CD14-positive monocyte (primary cell): Measurements from ENCODE around the gene RBM18. TPM values are rescaled to one million over a fixed set of nuclear protein-coding genes. Genes with fewer than 3 reads are reported as not detected.

Experiments
- DNase-seq, 3 donors: peaks; one replicate each; pipeline ENCODE4 v3.0.0-alpha.2; 2011 to 2022
- H2AFZ ChIP-seq: 2 replicates; pipeline ENCODE4 v1.6.0; 2012; ENCODE audit warnings: mild to moderate bottlenecking, low read depth, low read length, inconsistent platforms; ENCODE audit not compliant: insufficient read depth, poor library complexity, severe bottlenecking
- H3K27ac ChIP-seq, 2 donors: 1 replicate in 1 of 2; 2 replicates in 1 of 2; pipeline ENCODE4 v1.5.1; 2012 to 2013; ENCODE audit warnings: low read length in 2 of 2, control low read depth in 1 of 2, inconsistent platforms in 1 of 2, low read depth in 1 of 2, mild to moderate bottlenecking in 1 of 2
- H3K27me3 ChIP-seq, 2 donors: one replicate each; pipeline versions ENCODE4 v1.6.0 to v1.6.1; 2011 to 2013; ENCODE audit warnings: low read length in 2 of 2; ENCODE audit not compliant: control insufficient read depth in 2 of 2, insufficient read depth in 2 of 2
- H3K36me3 ChIP-seq, 2 donors: replicated peaks in 1 of 2; 1 replicate in 1 of 2; 2 replicates in 1 of 2; pipeline versions ENCODE4 v1.5.1 to v1.6.1; 2012 to 2013; ENCODE audit warnings: low read length in 2 of 2, control low read depth in 1 of 2, inconsistent platforms in 1 of 2, mild to moderate bottlenecking in 1 of 2; ENCODE audit not compliant: insufficient read depth in 2 of 2, control insufficient read depth in 1 of 2
- H3K4me1 ChIP-seq, 2 donors: 1 replicate in 1 of 2; 2 replicates in 1 of 2; pipeline versions ENCODE4 v1.5.1 to v1.6.1; 2012 to 2013; ENCODE audit warnings: low read length in 2 of 2, control low read depth in 1 of 2, inconsistent platforms in 1 of 2, mild to moderate bottlenecking in 1 of 2, moderate library complexity in 1 of 2; ENCODE audit not compliant: insufficient read depth in 2 of 2, control insufficient read depth in 1 of 2
- H3K4me2 ChIP-seq: replicated peaks from 2 replicates; pipeline ENCODE3; 2012; ENCODE audit warnings: low read length, moderate library complexity, mild to moderate bottlenecking; ENCODE audit not compliant: poor library complexity, severe bottlenecking; ENCODE audit errors: extremely low read depth
- H3K4me3 ChIP-seq, 3 experiments: fragments of 200-600 bp in 1 of 3; sonication (generic) in 1 of 3; replicated peaks in 1 of 3; 1 replicate in 2 of 3; 2 replicates in 1 of 3; pipeline ENCODE4 v1.5.1; 2011 to 2013; ENCODE audit warnings: low read length in 3 of 3, mild to moderate bottlenecking in 3 of 3, control low read depth in 2 of 3, low read depth in 2 of 3, inconsistent platforms in 1 of 3, moderate library complexity in 1 of 3
- H3K79me2 ChIP-seq: 2 replicates; pipeline ENCODE4 v1.6.0; 2012; ENCODE audit warnings: mild to moderate bottlenecking, control low read depth, inconsistent platforms, low read length, moderate library complexity; ENCODE audit not compliant: insufficient read depth
- H3K9ac ChIP-seq: 2 replicates; pipeline ENCODE4 v1.6.0; 2017; ENCODE audit warnings: low read length, mild to moderate bottlenecking; ENCODE audit not compliant: insufficient read depth, poor library complexity, severe bottlenecking
- H3K9me3 ChIP-seq, 2 donors: replicated peaks in 1 of 2; 1 replicate in 1 of 2; 2 replicates in 1 of 2; pipeline versions ENCODE4 v1.5.1 to v1.6.1; 2012 to 2013; ENCODE audit warnings: low read length in 2 of 2, control low read depth in 1 of 2; ENCODE audit not compliant: control insufficient read depth in 1 of 2, insufficient read depth in 1 of 2
- H4K20me1 ChIP-seq: 2 replicates; pipeline ENCODE4 v1.6.0; 2012; ENCODE audit warnings: mild to moderate bottlenecking, low read length, control low read depth, moderate library complexity; ENCODE audit not compliant: insufficient read depth
- H3K27ac Mint-ChIP-seq, 7 donors: one replicate each; pipeline ENCODE4 v1.8.0; 2020; ENCODE audit warnings: mild to moderate bottlenecking in 7 of 7, mixed read lengths in 7 of 7, moderate library complexity in 6 of 7, inconsistent platforms in 2 of 7
- H3K27me3 Mint-ChIP-seq, 3 donors: one replicate each; pipeline ENCODE4 v1.8.0; 2021 to 2022; ENCODE audit warnings: low read depth in 3 of 3, mild to moderate bottlenecking in 3 of 3, mixed read lengths in 3 of 3, moderate library complexity in 3 of 3, inconsistent platforms in 1 of 3
- H3K36me3 Mint-ChIP-seq, 2 donors: one replicate each; pipeline ENCODE4 v1.8.0; 2020; ENCODE audit warnings: mixed read lengths in 2 of 2, inconsistent platforms in 1 of 2, mild to moderate bottlenecking in 1 of 2
- H3K4me1 Mint-ChIP-seq: one replicate; pipeline ENCODE4 v1.8.0; 2020; ENCODE audit warnings: mild to moderate bottlenecking, mixed read lengths
- H3K4me3 Mint-ChIP-seq, 2 donors: one replicate each; pipeline ENCODE4 v1.8.0; 2020; ENCODE audit warnings: mild to moderate bottlenecking in 2 of 2, mixed read lengths in 2 of 2, moderate library complexity in 1 of 2
- H3K9me3 Mint-ChIP-seq, 7 donors: one replicate each; pipeline ENCODE4 v1.8.0; 2020 to 2022; ENCODE audit warnings: mixed read lengths in 7 of 7, mild to moderate bottlenecking in 6 of 7, moderate library complexity in 6 of 7, inconsistent platforms in 2 of 7
- WGBS: methylation state at CpG from one replicate; pipeline ENCODE4 v1.1.5; 2013; ENCODE audit warnings: missing lambda C conversion rate; ENCODE audit not compliant: insufficient coverage; 5-methylcytosine and 5-hydroxymethylcytosine counted together
- intact Hi-C, 2 donors: fragments of 100-400 bp; cut with micrococcal nuclease; formaldehyde crosslinking; loops; one replicate each; pipeline versions ENCODE4 v1.15.0 to v1.15.1; 2023
- polyA plus RNA-seq, 3 donors: library from polyadenylated mRNA; depleted of rRNA in 1 of 3; unstranded in 2 of 3; stranded (reverse) in 1 of 3; fragments of 300-500 nt in 2 of 3; fragments of >200 nt in 1 of 3; fragmentation: Illumina TruSeq in 2 of 3; gene quantifications; 1 replicate in 2 of 3; 2 replicates in 1 of 3; pipeline ENCODE4 v1.2.3, GENCODE V29; 2012 to 2021
- TF ChIP-seq, protein P1 (sequence below): fragments of 200-600 bp; IDR thresholded peaks from one replicate; pipeline ENCODE4 v1.8.0; 2022; ENCODE audit warnings: antibody characterized with exemption, mild to moderate bottlenecking

RBM18 gene
- polyA plus RNA-seq, 3 donors: 10.4 to 26.3 (median 25.3) TPM

DNA sequence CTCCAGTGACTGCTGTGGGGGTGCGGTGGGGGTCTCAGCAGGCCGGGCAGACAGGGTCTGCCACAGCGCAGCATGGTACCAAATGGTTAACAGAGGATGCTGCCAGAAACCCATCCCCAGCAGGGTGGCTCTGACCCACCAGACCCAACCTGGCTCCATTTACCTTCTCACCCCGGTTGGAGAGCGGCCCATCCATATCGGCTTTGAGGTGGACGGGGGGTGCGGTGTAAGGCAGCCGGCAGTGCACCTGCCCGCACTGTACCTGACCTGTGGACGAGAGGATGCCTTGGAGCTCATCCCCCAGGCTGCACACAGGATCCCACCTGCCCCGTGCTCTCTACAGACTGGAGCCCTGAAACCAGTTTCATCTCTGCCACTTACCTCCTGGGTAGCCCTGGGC lies 55.2 kb downstream of the RBM18 start:
- no peaks in the 10 kb centered on the region for H3K36me3 ChIP-seq
- Mint-ChIP-seq H3K4me1 (peaks cover 11% of the 10 kb centered on the region), H3K27me3 (peaks cover 30 to 31% (median 31%) of the 10 kb centered on the region in 3 donors), H3K27ac (no peak overlapping the region), H3K4me3 (no peak overlapping the region), H3K36me3 (peaks cover 0 to 4% of the 10 kb centered on the region in 2 donors), H3K9me3 (peaks cover 0 to 10% (median 5%) of the 10 kb centered on the region in 7 donors)
- H3K9ac ChIP-seq: no peak overlapping the region
- peaks cover 4 to 11% of the 10 kb centered on the region in 2 donors for H3K4me1 ChIP-seq
- WGBS: 93% methylated on average over 10 of the region's 12 CpGs
- H2AFZ ChIP-seq: no peak overlapping the region
- intact Hi-C loops: no loop called here
- H3K27me3 ChIP-seq: peaks cover 21 to 26% of the 10 kb centered on the region in 2 donors
- DNase-seq: no peak
- H3K4me3 ChIP-seq: no peak overlapping the region
- H3K27ac ChIP-seq: no peak overlapping the region
- no peaks in the 10 kb centered on the region for H4K20me1 ChIP-seq
- TF ChIP-seq, protein P1, sequence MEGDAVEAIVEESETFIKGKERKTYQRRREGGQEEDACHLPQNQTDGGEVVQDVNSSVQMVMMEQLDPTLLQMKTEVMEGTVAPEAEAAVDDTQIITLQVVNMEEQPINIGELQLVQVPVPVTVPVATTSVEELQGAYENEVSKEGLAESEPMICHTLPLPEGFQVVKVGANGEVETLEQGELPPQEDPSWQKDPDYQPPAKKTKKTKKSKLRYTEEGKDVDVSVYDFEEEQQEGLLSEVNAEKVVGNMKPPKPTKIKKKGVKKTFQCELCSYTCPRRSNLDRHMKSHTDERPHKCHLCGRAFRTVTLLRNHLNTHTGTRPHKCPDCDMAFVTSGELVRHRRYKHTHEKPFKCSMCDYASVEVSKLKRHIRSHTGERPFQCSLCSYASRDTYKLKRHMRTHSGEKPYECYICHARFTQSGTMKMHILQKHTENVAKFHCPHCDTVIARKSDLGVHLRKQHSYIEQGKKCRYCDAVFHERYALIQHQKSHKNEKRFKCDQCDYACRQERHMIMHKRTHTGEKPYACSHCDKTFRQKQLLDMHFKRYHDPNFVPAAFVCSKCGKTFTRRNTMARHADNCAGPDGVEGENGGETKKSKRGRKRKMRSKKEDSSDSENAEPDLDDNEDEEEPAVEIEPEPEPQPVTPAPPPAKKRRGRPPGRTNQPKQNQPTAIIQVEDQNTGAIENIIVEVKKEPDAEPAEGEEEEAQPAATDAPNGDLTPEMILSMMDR: no peak
- H3K79me2 ChIP-seq: no peaks in the 10 kb centered on the region
- no peak overlapping the region for H3K4me2 ChIP-seq
- peaks cover 0 to 16% of the 10 kb centered on the region in 2 donors for H3K9me3 ChIP-seq

DNA sequence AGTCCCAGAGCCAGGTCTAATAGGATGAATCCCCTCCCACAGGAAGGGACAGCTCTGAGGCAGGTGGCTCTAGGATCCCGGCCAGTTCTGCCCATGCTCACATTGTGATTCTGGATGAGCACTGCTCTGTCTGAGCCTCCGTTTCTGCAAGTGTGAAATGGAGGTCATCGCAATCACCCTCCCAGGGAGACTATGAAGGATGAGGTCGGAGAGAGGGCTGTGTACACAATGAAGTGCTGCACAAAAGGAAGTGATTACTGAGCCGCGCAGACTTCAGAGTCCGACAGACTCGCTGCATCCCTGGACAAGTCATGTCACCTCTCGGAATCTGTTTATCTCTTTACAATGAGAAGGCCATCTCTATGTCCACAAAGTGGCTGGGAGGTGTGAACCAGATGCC lies 57.5 kb downstream of the RBM18 start:
- intact Hi-C loops: no loop called here
- Mint-ChIP-seq H3K27me3 (peaks cover 6 to 10% (median 9%) of the 10 kb centered on the region in 3 donors), H3K4me1 (no peaks in the 10 kb centered on the region), H3K36me3 (no peaks in the 10 kb centered on the region), H3K9me3 (no peaks in the 10 kb centered on the region), H3K4me3 (no peak overlapping the region), H3K27ac (no peak overlapping the region)
- DNase-seq: no peak
- Histone ChIP-seq H3K9ac (no peak overlapping the region), H3K9me3 (no peaks in the 10 kb centered on the region), H2AFZ (no peak overlapping the region), H3K4me3 (no peak overlapping the region), H3K4me2 (no peak overlapping the region), H3K4me1 (no peaks in the 10 kb centered on the region), H3K27me3 (peaks cover 2 to 4% of the 10 kb centered on the region in 2 donors), H3K79me2 (no peaks in the 10 kb centered on the region), H3K27ac (no peak overlapping the region), H3K36me3 (no peaks in the 10 kb centered on the region), H4K20me1 (no peaks in the 10 kb centered on the region)
- TF ChIP-seq, protein P1: no peak
- 100% methylated on average over 5 of the region's 9 CpGs for WGBS
